HepG2 (cell line): ENCODE data around the gene NEDD4. TPM values are rescaled to one million over a fixed set of nuclear protein-coding genes. Genes with fewer than 3 reads are reported as not detected.
A peak's percentile ranks its signal among the peaks of the same experiment; 100 is the strongest.

Experiments
- ATAC-seq: fragments of 200-7000 bp; cut with Tn5 transposase; 3 replicates; pipeline ENCODE4 v1.9.1; 2020; ENCODE audit warnings: mild to moderate bottlenecking, moderate library complexity
- BruUV-seq: library from RNA; stranded (reverse); fragments of 400-500 nt; replicated peaks from 2 replicates; lab custom pipeline; 2021; lab: Mats Ljungman, UMichigan
- CTCF ChIA-PET: fragments of 300-600 bp; formaldehyde crosslinking; extraction: SDS; loops from one replicate; lab custom pipeline; 2021; ENCODE audit warnings: low total read pairs, inconsistent platforms, low intra/inter-chr PET ratio; lab: Yijun Ruan, JAX
- POLR2A ChIA-PET: fragments of 350-600 bp; sonication (Branson Sonifier 250); formaldehyde crosslinking; loops from one replicate; lab custom pipeline; 2020; ENCODE audit warnings: antibody characterized with exemption, inconsistent platforms; lab: Yijun Ruan, JAX
- DNase-seq: peaks from one replicate; pipeline ENCODE4 v3.0.0-alpha.2; 2015; ENCODE audit warnings: low spot score
- FAIRE-seq: peaks from 3 replicates; lab custom pipeline; 2011; peaks lifted over from hg19 to GRCh38; lab: Jason Lieb, UNC
- H2AFZ ChIP-seq: one replicate; pipeline ENCODE4 v1.6.1; 2011; ENCODE audit warnings: low read length, inconsistent platforms
- H3K27ac ChIP-seq: fragments of 300-600 bp; 3 replicates; pipeline ENCODE4 v1.8.0; 2011; ENCODE audit warnings: mixed run types, mild to moderate bottlenecking, mixed read lengths, low read length, inconsistent platforms; ENCODE audit not compliant: insufficient read depth; ENCODE audit errors: extremely low read length
- H3K27me3 ChIP-seq, 2 experiments: fragments of 200-600 bp in 1 of 2; 2 replicates in 1 of 2; 3 replicates in 1 of 2; pipeline versions ENCODE4 v1.6.0 to v1.8.0; 2011; ENCODE audit warnings: low read length in 2 of 2, mild to moderate bottlenecking in 2 of 2, moderate library complexity in 2 of 2, inconsistent platforms in 1 of 2; ENCODE audit not compliant: insufficient read depth in 2 of 2, control insufficient read depth in 1 of 2
- H3K36me3 ChIP-seq, 2 experiments: fragments of 200-600 bp in 1 of 2; replicated peaks in 1 of 2; 2 replicates in 1 of 2; 3 replicates in 1 of 2; pipeline versions ENCODE4 v1.5.1 to v1.8.0; 2011; ENCODE audit warnings: low read length in 2 of 2, inconsistent platforms in 1 of 2; ENCODE audit not compliant: insufficient read depth in 2 of 2, control insufficient read depth in 1 of 2
- H3K4me1 ChIP-seq: 2 replicates; pipeline ENCODE4 v1.5.1; 2012; ENCODE audit warnings: low read length, inconsistent platforms; ENCODE audit not compliant: insufficient read depth
- H3K4me2 ChIP-seq: 2 replicates; pipeline ENCODE4 v1.6.0; 2011; ENCODE audit warnings: low read depth, low read length, inconsistent platforms
- H3K4me3 ChIP-seq, 3 experiments: fragments of 200-600 bp in 1 of 3; sonication (generic), shearing (Covaris generic) in 1 of 3; replicated peaks in 1 of 3; 2 replicates each; pipeline ENCODE4 v1.5.1; 2011 to 2016; ENCODE audit warnings: low read length in 3 of 3, inconsistent platforms in 2 of 3, low read depth in 2 of 3, mild to moderate bottlenecking in 2 of 3, control low read depth in 1 of 3, mixed read lengths in 1 of 3; ENCODE audit not compliant: insufficient read depth in 1 of 3
- H3K79me2 ChIP-seq: one replicate; pipeline ENCODE4 v1.6.1; 2011; ENCODE audit warnings: low read length, inconsistent platforms; ENCODE audit not compliant: insufficient read depth
- H3K9ac ChIP-seq: 2 replicates; pipeline ENCODE4 v1.6.0; 2011; ENCODE audit warnings: mild to moderate bottlenecking, low read depth, low read length, inconsistent platforms; ENCODE audit not compliant: insufficient read depth
- H3K9me3 ChIP-seq: 2 replicates; pipeline ENCODE4 v1.5.1; 2012; ENCODE audit warnings: mild to moderate bottlenecking, low read length
- H4K20me1 ChIP-seq: 2 replicates; pipeline ENCODE4 v1.6.0; 2011; ENCODE audit warnings: inconsistent platforms, mild to moderate bottlenecking, low read length, moderate library complexity; ENCODE audit not compliant: insufficient read depth
- FOXK1 ChIP-seq: sonication (generic); formaldehyde crosslinking; IDR thresholded peaks from 2 replicates; pipeline ENCODE4 v1.4.0; 2020; ENCODE audit warnings: low read depth, missing genetic modification reagents, borderline replicate concordance
- SIN3A ChIP-seq: IDR thresholded peaks from 2 replicates; pipeline ENCODE4 v1.6.1; 2011; ENCODE audit warnings: low read depth, mild to moderate bottlenecking, control low read depth, low read length, borderline replicate concordance
- ZNF224 ChIP-seq: sonication (generic); formaldehyde crosslinking; IDR thresholded peaks from 2 replicates; pipeline ENCODE4 v1.5.0; 2020; ENCODE audit warnings: mild to moderate bottlenecking, missing genetic modification reagents
- ZSCAN25 ChIP-seq: sonication (generic); formaldehyde crosslinking; IDR thresholded peaks from 2 replicates; pipeline ENCODE4 v1.8.0; 2022; ENCODE audit warnings: mild to moderate bottlenecking, missing genetic modification reagents
- WGBS: methylation state at CpG from one replicate; pipeline ENCODE4 v1.1.6; 2017; ENCODE audit warnings: low lambda C conversion rate; 5-methylcytosine and 5-hydroxymethylcytosine counted together
- in situ Hi-C: cut with HindIII; loops from 2 replicates; pipeline ENCODE4 v1.10.0; 2017; ENCODE audit warnings: low pct_unique_long_range_greater_than_20kb; ENCODE audit not compliant: extremely low pct_ligation_motif_present
- intact Hi-C: fragments of 100-400 bp; cut with micrococcal nuclease; formaldehyde crosslinking; loops from one replicate; pipeline ENCODE4 v1.10.0; 2022; ENCODE audit not compliant: unreplicated experiment
- polyA plus RNA-seq, 8 experiments: library from polyadenylated mRNA; depleted of rRNA in 3 of 8; stranded (reverse) in 7 of 8; unstranded in 1 of 8; fragments of >200 nt; fragmentation: Illumina TruSeq in 4 of 8; extraction: Trizol in 4 of 8; gene quantifications; 2 replicates each; pipeline versions ENCODE4 v1.2.1 to v1.2.3, GENCODE V29; 2011 to 2016; ENCODE audit warnings: low read depth in 4 of 8, missing spikeins in 1 of 8, mixed read lengths in 1 of 8; ENCODE audit not compliant: insufficient read depth in 1 of 8
- total RNA-seq, 5 experiments: library from RNA; depleted of rRNA; stranded (reverse); fragments of >200 nt; fragmentation: Illumina TruSeq; extraction: Trizol; gene quantifications; 2 replicates each; pipeline ENCODE4 v1.2.3, GENCODE V29; 2016; ENCODE audit warnings: low read depth in 1 of 5
- TF ChIP-seq, protein P1 (sequence below): IDR thresholded peaks from 2 replicates; pipeline ENCODE4 v1.6.1; 2018; ENCODE audit warnings: missing genetic modification reagents
- TF ChIP-seq, protein P2 (sequence below): IDR thresholded peaks from 2 replicates; pipeline ENCODE4 v1.6.1; 2012; ENCODE audit warnings: low read length, improper control_type of control experiment
- TF ChIP-seq, protein P3 (sequence below): sonication (generic); formaldehyde crosslinking; IDR thresholded peaks from 2 replicates; pipeline ENCODE4 v1.9.0; 2021; ENCODE audit warnings: mild to moderate bottlenecking, missing genetic modification reagents
- TF ChIP-seq, protein P4 (sequence below): sonication (generic); formaldehyde crosslinking; IDR thresholded peaks from 2 replicates; pipeline ENCODE4 v1.8.0; 2022; ENCODE audit warnings: mild to moderate bottlenecking, missing genetic modification reagents
- TF ChIP-seq, protein P5 (sequence below): sonication (generic); formaldehyde crosslinking; IDR thresholded peaks from 2 replicates; pipeline ENCODE4 v1.8.0; 2023; ENCODE audit warnings: mild to moderate bottlenecking, missing genetic modification reagents

Gene NEDD4
- total and polyA plus RNA-seq, 2 of the 13 experiments (the other 11 are each of a cell fraction or from before 2014, with no cell fraction given) = 10.4 to 13.0 TPM

DNA sequence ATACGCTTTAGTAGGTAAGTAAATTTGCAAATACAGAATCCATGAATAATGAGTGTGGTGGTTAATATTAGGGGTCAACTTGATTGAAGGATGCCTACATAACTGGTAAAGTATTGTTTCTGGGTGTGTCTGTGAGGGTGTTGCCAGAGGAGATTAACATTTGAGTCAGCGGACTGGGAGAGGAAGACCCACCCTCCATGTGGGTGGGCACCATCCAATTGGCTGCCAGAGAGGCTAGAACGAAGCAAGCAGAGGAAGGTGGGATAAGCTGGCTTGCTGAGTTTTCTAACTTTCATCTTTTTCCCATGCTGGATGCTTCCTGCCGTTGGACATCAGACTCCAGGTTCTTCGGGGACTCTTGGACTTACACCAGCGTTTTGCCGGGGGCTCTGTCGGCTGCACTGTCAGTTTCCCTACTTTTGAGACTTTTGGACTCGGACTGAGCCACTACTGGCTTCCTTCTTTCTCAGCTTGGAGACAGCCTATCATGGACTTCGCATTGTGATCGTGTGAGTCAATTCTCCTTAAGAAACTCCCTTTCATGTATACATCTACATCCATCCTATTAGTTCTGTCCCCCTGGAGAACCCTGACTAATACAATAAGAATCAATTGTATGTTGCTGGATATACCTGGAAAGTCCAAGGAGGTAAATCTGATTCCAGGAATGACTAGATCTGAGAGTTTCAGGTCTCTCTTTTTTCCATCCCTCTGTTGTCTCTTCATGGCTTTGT, 25.8 kb upstream of the NEDD4 start:
- FAIRE-seq = no peak
- ChIA-PET CTCF (no interaction called here), POLR2A (interaction anchor here (0.9 to 2.5 kb wide), 2 partner anchors 12 to 21 kb away, joined by 4 to 17 read pairs; no protein-coding TSS in a partner anchor)
- peak overlapping the region in 2 of 3 experiments; percentile 18 to 23; a peak in 2 of 6 replicates for H3K4me3 ChIP-seq
- intact Hi-C loops (no loop called here), in situ Hi-C loops (no loop called here)
- no peak overlapping the region for H3K27ac ChIP-seq
- peaks cover 8% of the 10 kb centered on the region for H3K9me3 ChIP-seq
- H3K36me3 ChIP-seq = no peaks in the 10 kb centered on the region
- no peak overlapping the region for H2AFZ ChIP-seq
- no peak for ATAC-seq
- H4K20me1 ChIP-seq = no peaks in the 10 kb centered on the region
- peak overlapping the region; percentile 64 for H3K4me2 ChIP-seq
- no TSS peak for BruUV-seq
- H3K27me3 ChIP-seq = no peaks in the 10 kb centered on the region
- H3K9ac ChIP-seq = no peak overlapping the region
- WGBS = 6% methylated on average over 11 of the region's 11 CpGs
- peaks cover 28% of the 10 kb centered on the region for H3K4me1 ChIP-seq
- H3K79me2 ChIP-seq = no peaks in the 10 kb centered on the region
- no peak for DNase-seq
- TF ChIP-seq, protein P1, sequence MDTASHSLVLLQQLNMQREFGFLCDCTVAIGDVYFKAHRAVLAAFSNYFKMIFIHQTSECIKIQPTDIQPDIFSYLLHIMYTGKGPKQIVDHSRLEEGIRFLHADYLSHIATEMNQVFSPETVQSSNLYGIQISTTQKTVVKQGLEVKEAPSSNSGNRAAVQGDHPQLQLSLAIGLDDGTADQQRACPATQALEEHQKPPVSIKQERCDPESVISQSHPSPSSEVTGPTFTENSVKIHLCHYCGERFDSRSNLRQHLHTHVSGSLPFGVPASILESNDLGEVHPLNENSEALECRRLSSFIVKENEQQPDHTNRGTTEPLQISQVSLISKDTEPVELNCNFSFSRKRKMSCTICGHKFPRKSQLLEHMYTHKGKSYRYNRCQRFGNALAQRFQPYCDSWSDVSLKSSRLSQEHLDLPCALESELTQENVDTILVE (CRISPR knock-in tag) = no peak
- TF ChIP-seq SIN3A (no peak), ZSCAN25 (CRISPR knock-in tag) (no peak), ZNF224 (no peak), FOXK1 (CRISPR knock-in tag) (no peak)
- TF ChIP-seq, protein P2, sequence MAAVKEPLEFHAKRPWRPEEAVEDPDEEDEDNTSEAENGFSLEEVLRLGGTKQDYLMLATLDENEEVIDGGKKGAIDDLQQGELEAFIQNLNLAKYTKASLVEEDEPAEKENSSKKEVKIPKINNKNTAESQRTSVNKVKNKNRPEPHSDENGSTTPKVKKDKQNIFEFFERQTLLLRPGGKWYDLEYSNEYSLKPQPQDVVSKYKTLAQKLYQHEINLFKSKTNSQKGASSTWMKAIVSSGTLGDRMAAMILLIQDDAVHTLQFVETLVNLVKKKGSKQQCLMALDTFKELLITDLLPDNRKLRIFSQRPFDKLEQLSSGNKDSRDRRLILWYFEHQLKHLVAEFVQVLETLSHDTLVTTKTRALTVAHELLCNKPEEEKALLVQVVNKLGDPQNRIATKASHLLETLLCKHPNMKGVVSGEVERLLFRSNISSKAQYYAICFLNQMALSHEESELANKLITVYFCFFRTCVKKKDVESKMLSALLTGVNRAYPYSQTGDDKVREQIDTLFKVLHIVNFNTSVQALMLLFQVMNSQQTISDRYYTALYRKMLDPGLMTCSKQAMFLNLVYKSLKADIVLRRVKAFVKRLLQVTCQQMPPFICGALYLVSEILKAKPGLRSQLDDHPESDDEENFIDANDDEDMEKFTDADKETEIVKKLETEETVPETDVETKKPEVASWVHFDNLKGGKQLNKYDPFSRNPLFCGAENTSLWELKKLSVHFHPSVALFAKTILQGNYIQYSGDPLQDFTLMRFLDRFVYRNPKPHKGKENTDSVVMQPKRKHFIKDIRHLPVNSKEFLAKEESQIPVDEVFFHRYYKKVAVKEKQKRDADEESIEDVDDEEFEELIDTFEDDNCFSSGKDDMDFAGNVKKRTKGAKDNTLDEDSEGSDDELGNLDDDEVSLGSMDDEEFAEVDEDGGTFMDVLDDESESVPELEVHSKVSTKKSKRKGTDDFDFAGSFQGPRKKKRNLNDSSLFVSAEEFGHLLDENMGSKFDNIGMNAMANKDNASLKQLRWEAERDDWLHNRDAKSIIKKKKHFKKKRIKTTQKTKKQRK = no peak
- TF ChIP-seq, protein P3, sequence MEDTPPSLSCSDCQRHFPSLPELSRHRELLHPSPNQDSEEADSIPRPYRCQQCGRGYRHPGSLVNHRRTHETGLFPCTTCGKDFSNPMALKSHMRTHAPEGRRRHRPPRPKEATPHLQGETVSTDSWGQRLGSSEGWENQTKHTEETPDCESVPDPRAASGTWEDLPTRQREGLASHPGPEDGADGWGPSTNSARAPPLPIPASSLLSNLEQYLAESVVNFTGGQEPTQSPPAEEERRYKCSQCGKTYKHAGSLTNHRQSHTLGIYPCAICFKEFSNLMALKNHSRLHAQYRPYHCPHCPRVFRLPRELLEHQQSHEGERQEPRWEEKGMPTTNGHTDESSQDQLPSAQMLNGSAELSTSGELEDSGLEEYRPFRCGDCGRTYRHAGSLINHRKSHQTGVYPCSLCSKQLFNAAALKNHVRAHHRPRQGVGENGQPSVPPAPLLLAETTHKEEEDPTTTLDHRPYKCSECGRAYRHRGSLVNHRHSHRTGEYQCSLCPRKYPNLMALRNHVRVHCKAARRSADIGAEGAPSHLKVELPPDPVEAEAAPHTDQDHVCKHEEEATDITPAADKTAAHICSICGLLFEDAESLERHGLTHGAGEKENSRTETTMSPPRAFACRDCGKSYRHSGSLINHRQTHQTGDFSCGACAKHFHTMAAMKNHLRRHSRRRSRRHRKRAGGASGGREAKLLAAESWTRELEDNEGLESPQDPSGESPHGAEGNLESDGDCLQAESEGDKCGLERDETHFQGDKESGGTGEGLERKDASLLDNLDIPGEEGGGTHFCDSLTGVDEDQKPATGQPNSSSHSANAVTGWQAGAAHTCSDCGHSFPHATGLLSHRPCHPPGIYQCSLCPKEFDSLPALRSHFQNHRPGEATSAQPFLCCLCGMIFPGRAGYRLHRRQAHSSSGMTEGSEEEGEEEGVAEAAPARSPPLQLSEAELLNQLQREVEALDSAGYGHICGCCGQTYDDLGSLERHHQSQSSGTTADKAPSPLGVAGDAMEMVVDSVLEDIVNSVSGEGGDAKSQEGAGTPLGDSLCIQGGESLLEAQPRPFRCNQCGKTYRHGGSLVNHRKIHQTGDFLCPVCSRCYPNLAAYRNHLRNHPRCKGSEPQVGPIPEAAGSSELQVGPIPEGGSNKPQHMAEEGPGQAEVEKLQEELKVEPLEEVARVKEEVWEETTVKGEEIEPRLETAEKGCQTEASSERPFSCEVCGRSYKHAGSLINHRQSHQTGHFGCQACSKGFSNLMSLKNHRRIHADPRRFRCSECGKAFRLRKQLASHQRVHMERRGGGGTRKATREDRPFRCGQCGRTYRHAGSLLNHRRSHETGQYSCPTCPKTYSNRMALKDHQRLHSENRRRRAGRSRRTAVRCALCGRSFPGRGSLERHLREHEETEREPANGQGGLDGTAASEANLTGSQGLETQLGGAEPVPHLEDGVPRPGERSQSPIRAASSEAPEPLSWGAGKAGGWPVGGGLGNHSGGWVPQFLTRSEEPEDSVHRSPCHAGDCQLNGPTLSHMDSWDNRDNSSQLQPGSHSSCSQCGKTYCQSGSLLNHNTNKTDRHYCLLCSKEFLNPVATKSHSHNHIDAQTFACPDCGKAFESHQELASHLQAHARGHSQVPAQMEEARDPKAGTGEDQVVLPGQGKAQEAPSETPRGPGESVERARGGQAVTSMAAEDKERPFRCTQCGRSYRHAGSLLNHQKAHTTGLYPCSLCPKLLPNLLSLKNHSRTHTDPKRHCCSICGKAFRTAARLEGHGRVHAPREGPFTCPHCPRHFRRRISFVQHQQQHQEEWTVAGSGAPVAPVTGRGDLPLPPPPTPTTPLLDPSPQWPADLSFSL (CRISPR knock-in tag) = no peak
- TF ChIP-seq, protein P4, sequence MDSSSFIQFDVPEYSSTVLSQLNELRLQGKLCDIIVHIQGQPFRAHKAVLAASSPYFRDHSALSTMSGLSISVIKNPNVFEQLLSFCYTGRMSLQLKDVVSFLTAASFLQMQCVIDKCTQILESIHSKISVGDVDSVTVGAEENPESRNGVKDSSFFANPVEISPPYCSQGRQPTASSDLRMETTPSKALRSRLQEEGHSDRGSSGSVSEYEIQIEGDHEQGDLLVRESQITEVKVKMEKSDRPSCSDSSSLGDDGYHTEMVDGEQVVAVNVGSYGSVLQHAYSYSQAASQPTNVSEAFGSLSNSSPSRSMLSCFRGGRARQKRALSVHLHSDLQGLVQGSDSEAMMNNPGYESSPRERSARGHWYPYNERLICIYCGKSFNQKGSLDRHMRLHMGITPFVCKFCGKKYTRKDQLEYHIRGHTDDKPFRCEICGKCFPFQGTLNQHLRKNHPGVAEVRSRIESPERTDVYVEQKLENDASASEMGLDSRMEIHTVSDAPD (CRISPR knock-in tag) = no peak
- TF ChIP-seq, protein P5, sequence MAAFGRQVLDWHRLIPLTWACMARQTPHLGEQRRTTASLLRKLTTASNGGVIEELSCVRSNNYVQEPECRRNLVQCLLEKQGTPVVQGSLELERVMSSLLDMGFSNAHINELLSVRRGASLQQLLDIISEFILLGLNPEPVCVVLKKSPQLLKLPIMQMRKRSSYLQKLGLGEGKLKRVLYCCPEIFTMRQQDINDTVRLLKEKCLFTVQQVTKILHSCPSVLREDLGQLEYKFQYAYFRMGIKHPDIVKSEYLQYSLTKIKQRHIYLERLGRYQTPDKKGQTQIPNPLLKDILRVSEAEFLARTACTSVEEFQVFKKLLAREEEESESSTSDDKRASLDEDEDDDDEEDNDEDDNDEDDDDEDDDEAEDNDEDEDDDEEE = no peak
